Caco-2 (cell line): ENCODE results near the gene MAIP1. TPM values are rescaled to one million over a fixed set of nuclear protein-coding genes. Genes with fewer than 3 reads are reported as not detected.

ENCODE experiments used
- BruUV-seq: library from RNA; stranded (reverse); fragments of 400-500 nt; replicated peaks from 2 replicates; lab custom pipeline; 2021; lab: Mats Ljungman, UMichigan
- CTCF ChIA-PET: fragments of 300-600 bp; sonication (Branson Sonifier 250); formaldehyde crosslinking; loops from one replicate; lab custom pipeline; 2022; ENCODE audit warnings: antibody characterized with exemption; lab: Charles Lee
- POLR2A ChIA-PET: fragments of 300-600 bp; sonication (Branson Sonifier 250); formaldehyde crosslinking; loops from one replicate; lab custom pipeline; 2022; ENCODE audit warnings: antibody characterized with exemption; lab: Charles Lee
- DNase-seq, 2 experiments: peaks; one replicate each; pipeline versions ENCODE4 v3.0.0 to v3.0.0-alpha.2; 2020 to 2022
- H3K27me3 ChIP-seq: replicated peaks from 2 replicates; pipeline ENCODE4 v1.6.0; 2011; ENCODE audit warnings: low read length; ENCODE audit not compliant: control insufficient read depth, insufficient read depth
- H3K36me3 ChIP-seq: 2 replicates; pipeline ENCODE4 v1.5.1; 2011; ENCODE audit warnings: low read length; ENCODE audit not compliant: control insufficient read depth, insufficient read depth
- H3K4me1 ChIP-seq: fragments of 250-450 bp; sonication (Bioruptor Pico); 2 replicates; pipeline ENCODE4 v1.5.1; 2020; ENCODE audit warnings: mild to moderate bottlenecking
- H3K4me3 ChIP-seq: 2 replicates; pipeline ENCODE4 v1.5.1; 2011; ENCODE audit warnings: low read depth, mild to moderate bottlenecking, control low read depth, low read length
- H3K9me3 ChIP-seq: fragments of 250-450 bp; sonication (Bioruptor Pico); 2 replicates; pipeline ENCODE4 v1.5.1; 2020; ENCODE audit warnings: mild to moderate bottlenecking, moderate library complexity
- H3K27ac Mint-ChIP-seq: one replicate; pipeline ENCODE4 v1.8.0; 2022; ENCODE audit warnings: mixed read lengths; ENCODE audit not compliant: unreplicated experiment
- H3K27me3 Mint-ChIP-seq: one replicate; pipeline ENCODE4 v1.8.0; 2022; ENCODE audit warnings: mixed read lengths; ENCODE audit not compliant: insufficient read depth, unreplicated experiment
- H3K36me3 Mint-ChIP-seq: one replicate; pipeline ENCODE4 v1.8.0; 2022; ENCODE audit warnings: mild to moderate bottlenecking, mixed read lengths; ENCODE audit not compliant: insufficient read depth, unreplicated experiment
- H3K4me1 Mint-ChIP-seq: one replicate; pipeline ENCODE4 v1.8.0; 2022; ENCODE audit warnings: low read depth, mixed read lengths; ENCODE audit not compliant: unreplicated experiment
- H3K4me3 Mint-ChIP-seq: one replicate; pipeline ENCODE4 v1.8.0; 2022; ENCODE audit warnings: mild to moderate bottlenecking, moderate library complexity, mixed read lengths; ENCODE audit not compliant: unreplicated experiment
- H3K9me3 Mint-ChIP-seq: one replicate; pipeline ENCODE4 v1.8.0; 2022; ENCODE audit warnings: mixed read lengths; ENCODE audit not compliant: unreplicated experiment
- intact Hi-C: fragments of 100-400 bp; cut with micrococcal nuclease; formaldehyde crosslinking; loops from one replicate; pipeline ENCODE4 v1.10.0; 2022; ENCODE audit not compliant: unreplicated experiment
- total RNA-seq: library from RNA; stranded (reverse); gene quantifications from 2 replicates; pipeline ENCODE4 v1.2.3, GENCODE V29; 2022
- TF ChIP-seq, protein P1 (sequence below), 2 experiments: fragments of 200-600 bp in 1 of 2; IDR thresholded peaks; 1 replicate in 1 of 2; 2 replicates in 1 of 2; pipeline versions ENCODE4 v1.5.1 to v1.8.0; 2011 to 2022; ENCODE audit warnings: antibody characterized with exemption in 1 of 2, control low read depth in 1 of 2, inconsistent platforms in 1 of 2, low read depth in 1 of 2, low read length in 1 of 2, mild to moderate bottlenecking in 1 of 2, moderate library complexity in 1 of 2; ENCODE audit not compliant: insufficient read depth in 1 of 2, severe bottlenecking in 1 of 2, unreplicated experiment in 1 of 2

MAIP1 gene
- total RNA-seq, 1 experiment from 2014 or later, result 42.1 TPM

GRCh38 chr2:199982126-199982843 lies 26.9 kb downstream of the MAIP1 start:
- Histone ChIP-seq H3K27me3 (no peaks in the 10 kb centered on the region), H3K4me1 (peaks cover 22% of the 10 kb centered on the region), H3K36me3 (no peaks in the 10 kb centered on the region), H3K9me3 (no peaks in the 10 kb centered on the region), H3K4me3 (no peak overlapping the region)
- intact Hi-C loops, result loop anchor here (5.0 kb wide), 1 partner anchor 275 kb away; no protein-coding TSS in a partner anchor
- Mint-ChIP-seq H3K27ac (no peak overlapping the region), H3K9me3 (no peaks in the 10 kb centered on the region), H3K4me3 (no peak overlapping the region), H3K27me3 (no peaks in the 10 kb centered on the region), H3K4me1 (peaks cover 19% of the 10 kb centered on the region), H3K36me3 (peaks cover 5% of the 10 kb centered on the region)
- TF ChIP-seq, protein P1, sequence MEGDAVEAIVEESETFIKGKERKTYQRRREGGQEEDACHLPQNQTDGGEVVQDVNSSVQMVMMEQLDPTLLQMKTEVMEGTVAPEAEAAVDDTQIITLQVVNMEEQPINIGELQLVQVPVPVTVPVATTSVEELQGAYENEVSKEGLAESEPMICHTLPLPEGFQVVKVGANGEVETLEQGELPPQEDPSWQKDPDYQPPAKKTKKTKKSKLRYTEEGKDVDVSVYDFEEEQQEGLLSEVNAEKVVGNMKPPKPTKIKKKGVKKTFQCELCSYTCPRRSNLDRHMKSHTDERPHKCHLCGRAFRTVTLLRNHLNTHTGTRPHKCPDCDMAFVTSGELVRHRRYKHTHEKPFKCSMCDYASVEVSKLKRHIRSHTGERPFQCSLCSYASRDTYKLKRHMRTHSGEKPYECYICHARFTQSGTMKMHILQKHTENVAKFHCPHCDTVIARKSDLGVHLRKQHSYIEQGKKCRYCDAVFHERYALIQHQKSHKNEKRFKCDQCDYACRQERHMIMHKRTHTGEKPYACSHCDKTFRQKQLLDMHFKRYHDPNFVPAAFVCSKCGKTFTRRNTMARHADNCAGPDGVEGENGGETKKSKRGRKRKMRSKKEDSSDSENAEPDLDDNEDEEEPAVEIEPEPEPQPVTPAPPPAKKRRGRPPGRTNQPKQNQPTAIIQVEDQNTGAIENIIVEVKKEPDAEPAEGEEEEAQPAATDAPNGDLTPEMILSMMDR (IDR thresholded peaks at IDR 0.05; ENCODE audit: insufficient read depth in 1 of 2, low read depth in 1 of 2, low read length in 1 of 2, severe bottlenecking in 1 of 2, unreplicated experiment in 1 of 2), result no peak
- ChIA-PET CTCF (no interaction called here), POLR2A (no interaction called here)
- no TSS peak for BruUV-seq
- no peak for DNase-seq

DNA sequence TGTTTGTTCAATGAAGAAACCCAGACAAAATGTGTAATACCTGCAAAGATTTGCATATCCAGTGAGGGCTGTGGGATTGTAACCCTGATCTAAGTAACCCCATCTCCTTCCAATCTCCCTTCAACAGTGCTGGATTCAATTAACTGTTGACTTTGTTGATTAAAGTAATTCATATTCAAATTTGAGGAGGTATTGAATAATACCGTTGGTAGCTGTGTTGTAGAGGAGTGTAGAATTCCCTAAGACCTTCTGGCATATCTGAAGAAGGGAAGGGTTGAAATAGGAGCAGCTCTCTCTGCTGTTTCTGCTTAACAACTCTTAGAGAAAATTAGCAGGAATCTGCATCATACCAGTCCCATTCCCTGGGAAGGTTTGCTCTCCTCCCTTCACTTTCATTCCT lies 28.2 kb downstream of the MAIP1 start:
- Histone ChIP-seq H3K4me3 (no peak overlapping the region), H3K4me1 (peaks cover 21% of the 10 kb centered on the region; the same call in 1 of the 2 replicates), H3K27me3 (no peaks in the 10 kb centered on the region), H3K9me3 (no peaks in the 10 kb centered on the region), H3K36me3 (no peaks in the 10 kb centered on the region)
- BruUV-seq, result no TSS peak
- CTCF ChIA-PET, result no interaction called here
- Mint-ChIP-seq H3K4me1 (peaks cover 6% of the 10 kb centered on the region), H3K9me3 (no peaks in the 10 kb centered on the region), H3K27ac (no peak overlapping the region), H3K36me3 (peaks cover 5% of the 10 kb centered on the region), H3K4me3 (no peak overlapping the region), H3K27me3 (no peaks in the 10 kb centered on the region)
- POLR2A ChIA-PET, result no interaction called here
- TF ChIP-seq, protein P1 (IDR thresholded peaks at IDR 0.05; ENCODE audit: insufficient read depth in 1 of 2, low read depth in 1 of 2, low read length in 1 of 2, severe bottlenecking in 1 of 2, unreplicated experiment in 1 of 2), result no peak
- DNase-seq, result no peak
- intact Hi-C loops, result loop anchor here (5.0 kb wide), 1 partner anchor 274 kb away; no protein-coding TSS in a partner anchor

DNA sequence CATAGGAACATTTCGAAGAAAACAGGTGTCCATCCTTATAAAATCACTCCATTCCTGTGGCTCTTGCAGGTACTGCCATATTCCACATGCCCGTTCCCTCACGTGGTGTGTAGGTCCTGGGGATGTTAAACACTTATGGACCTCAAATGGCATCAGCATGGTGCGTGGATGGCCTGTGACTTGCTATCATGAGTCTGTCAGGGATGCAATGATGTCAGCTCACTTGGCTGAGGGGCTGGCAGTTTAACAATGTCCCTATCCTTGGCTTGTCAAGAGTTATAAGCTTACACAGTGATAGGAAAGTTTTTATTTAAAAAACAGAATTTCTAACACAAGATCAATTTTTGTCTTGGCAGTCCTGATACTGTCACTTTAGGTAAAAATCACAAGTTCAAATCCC lies 28.8 kb downstream of the MAIP1 start:
- Mint-ChIP-seq H3K9me3 (no peaks in the 10 kb centered on the region), H3K36me3 (peaks cover 5% of the 10 kb centered on the region), H3K4me1 (peaks cover 2% of the 10 kb centered on the region), H3K27ac (no peak overlapping the region), H3K4me3 (no peak overlapping the region), H3K27me3 (no peaks in the 10 kb centered on the region)
- CTCF ChIA-PET, result no interaction called here
- POLR2A ChIA-PET, result no interaction called here
- no TSS peak for BruUV-seq
- no peak for DNase-seq
- Histone ChIP-seq H3K36me3 (no peaks in the 10 kb centered on the region), H3K27me3 (no peaks in the 10 kb centered on the region), H3K4me1 (peaks cover 18% of the 10 kb centered on the region; the same call in 1 of the 2 replicates), H3K4me3 (no peak overlapping the region), H3K9me3 (no peaks in the 10 kb centered on the region)
- TF ChIP-seq, protein P1 (IDR thresholded peaks at IDR 0.05; ENCODE audit: insufficient read depth in 1 of 2, low read depth in 1 of 2, low read length in 1 of 2, severe bottlenecking in 1 of 2, unreplicated experiment in 1 of 2), result no peak
- intact Hi-C loops, result loop anchor here (5.0 kb wide), 1 partner anchor 273 kb away; no protein-coding TSS in a partner anchor
